Dendritic cell treated with granulocyte-macrophage colony-stimulating factor and Interleukin-4, amounts not matched to agents 40 ng/mL and 50 ng/mL, for 4 days (primary cell): ENCODE data around the gene DMP1.

Source experiments
- H3K27ac Mint-ChIP-seq: one replicate; pipeline ENCODE4 v1.8.0; 2022; ENCODE audit warnings: mild to moderate bottlenecking, mixed read lengths
- H3K27me3 Mint-ChIP-seq: one replicate; pipeline ENCODE4 v1.8.0; 2022; ENCODE audit warnings: mild to moderate bottlenecking, mixed read lengths
- H3K36me3 Mint-ChIP-seq: one replicate; pipeline ENCODE4 v1.8.0; 2022; ENCODE audit warnings: low read depth, mixed read lengths
- H3K4me1 Mint-ChIP-seq: one replicate; pipeline ENCODE4 v1.8.0; 2022; ENCODE audit warnings: low read depth, mixed read lengths
- H3K4me3 Mint-ChIP-seq: one replicate; pipeline ENCODE4 v1.8.0; 2022; ENCODE audit warnings: mild to moderate bottlenecking, moderate library complexity, mixed read lengths
- H3K9me3 Mint-ChIP-seq: one replicate; pipeline ENCODE4 v1.8.0; 2022; ENCODE audit warnings: mixed read lengths
- intact Hi-C: fragments of 100-400 bp; cut with micrococcal nuclease; formaldehyde crosslinking; loops from one replicate; pipeline ENCODE4 v1.15.0; 2022

DMP1 gene

GRCh38 chr4:87698394-87698793 lies 48.3 kb downstream of the DMP1 start:
- H3K36me3 Mint-ChIP-seq = no peaks in the 10 kb centered on the region
- H3K27ac Mint-ChIP-seq = no peak overlapping the region
- no peaks in the 10 kb centered on the region for H3K4me1 Mint-ChIP-seq
- intact Hi-C loops = no loop called here
- H3K9me3 Mint-ChIP-seq = peaks cover 12% of the 10 kb centered on the region
- no peak overlapping the region for H3K4me3 Mint-ChIP-seq
- H3K27me3 Mint-ChIP-seq = peaks cover 1% of the 10 kb centered on the region

- no peaks in the 10 kb centered on the region for H3K27me3 Mint-ChIP-seq
- H3K9me3 Mint-ChIP-seq = no peaks in the 10 kb centered on the region
- peaks cover 6% of the 10 kb centered on the region for H3K4me1 Mint-ChIP-seq
- no peaks in the 10 kb centered on the region for H3K36me3 Mint-ChIP-seq
- no peak overlapping the region for H3K4me3 Mint-ChIP-seq
- no peak overlapping the region for H3K27ac Mint-ChIP-seq
- intact Hi-C loops = no loop called here
These were observed 53.9 kb downstream of the DMP1 start for GRCh38 chr4:87704001-87704400.

- intact Hi-C loops = no loop called here
- H3K4me1 Mint-ChIP-seq = peaks cover 6% of the 10 kb centered on the region
- H3K9me3 Mint-ChIP-seq = peaks cover 8% of the 10 kb centered on the region
These were observed 57.3 kb downstream of the DMP1 start for GRCh38 chr4:87707279-87707918.

More at GRCh38 chr4:87707279-87707918, 57.3 kb downstream of the DMP1 start:
- no peaks in the 10 kb centered on the region for H3K27me3 Mint-ChIP-seq
- no peaks in the 10 kb centered on the region for H3K36me3 Mint-ChIP-seq
- H3K27ac Mint-ChIP-seq = no peak overlapping the region
- no peak overlapping the region for H3K4me3 Mint-ChIP-seq
